ENCODE measurements around the gene HINT2.

DNA sequence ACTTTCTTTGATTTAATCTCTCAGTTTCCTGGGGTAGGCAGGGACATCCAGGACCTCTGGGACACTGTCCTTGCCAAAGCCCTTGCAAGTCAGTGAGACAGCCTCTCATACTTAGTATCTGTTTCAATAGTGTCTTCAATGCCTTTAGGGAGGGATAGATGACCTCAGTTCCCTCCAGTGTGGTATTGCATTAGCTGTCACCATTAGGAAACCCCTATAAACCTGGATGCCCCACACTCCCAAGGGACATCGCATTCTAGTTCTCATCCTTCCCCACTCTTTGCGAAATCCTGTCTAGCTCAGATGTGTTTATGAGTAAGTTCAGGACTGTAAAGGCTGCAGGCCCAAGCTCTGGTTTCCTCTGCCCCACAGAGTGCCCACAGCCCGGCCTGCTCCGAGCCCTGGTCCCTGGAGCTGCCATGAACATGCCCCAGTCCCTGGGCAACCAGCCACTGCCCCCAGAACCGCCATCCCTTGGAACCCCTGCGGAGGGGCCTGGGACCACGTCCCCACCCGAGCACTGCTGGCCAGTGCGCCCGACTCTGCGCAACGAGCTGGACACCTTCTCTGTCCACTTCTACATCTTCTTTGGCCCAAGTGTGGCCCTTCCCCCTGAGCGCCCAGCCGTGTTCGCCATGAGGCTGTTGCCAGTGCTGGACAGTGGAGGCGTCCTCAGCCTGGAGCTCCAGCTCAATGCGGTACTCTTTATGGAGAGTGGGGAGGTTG is 27.3 kb upstream of the HINT2 start:
- TF ChIP-seq, protein P1, sequence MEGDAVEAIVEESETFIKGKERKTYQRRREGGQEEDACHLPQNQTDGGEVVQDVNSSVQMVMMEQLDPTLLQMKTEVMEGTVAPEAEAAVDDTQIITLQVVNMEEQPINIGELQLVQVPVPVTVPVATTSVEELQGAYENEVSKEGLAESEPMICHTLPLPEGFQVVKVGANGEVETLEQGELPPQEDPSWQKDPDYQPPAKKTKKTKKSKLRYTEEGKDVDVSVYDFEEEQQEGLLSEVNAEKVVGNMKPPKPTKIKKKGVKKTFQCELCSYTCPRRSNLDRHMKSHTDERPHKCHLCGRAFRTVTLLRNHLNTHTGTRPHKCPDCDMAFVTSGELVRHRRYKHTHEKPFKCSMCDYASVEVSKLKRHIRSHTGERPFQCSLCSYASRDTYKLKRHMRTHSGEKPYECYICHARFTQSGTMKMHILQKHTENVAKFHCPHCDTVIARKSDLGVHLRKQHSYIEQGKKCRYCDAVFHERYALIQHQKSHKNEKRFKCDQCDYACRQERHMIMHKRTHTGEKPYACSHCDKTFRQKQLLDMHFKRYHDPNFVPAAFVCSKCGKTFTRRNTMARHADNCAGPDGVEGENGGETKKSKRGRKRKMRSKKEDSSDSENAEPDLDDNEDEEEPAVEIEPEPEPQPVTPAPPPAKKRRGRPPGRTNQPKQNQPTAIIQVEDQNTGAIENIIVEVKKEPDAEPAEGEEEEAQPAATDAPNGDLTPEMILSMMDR (IDR thresholded peaks at IDR 0.05), result no peak
- TF ChIP-seq POLR2A (IDR thresholded peaks at IDR 0.05), result no peak

All from body of pancreas (tissue), 4 donors.